ENCODE data around the gene EAPP.

- no peak for TF ChIP-seq POLR2A (IDR thresholded peaks at IDR 0.05; ENCODE audit: low read depth, low read length)
- no peak for TF ChIP-seq CTCF (conservative IDR thresholded peaks at IDR 0.05; ENCODE audit: low read depth, low read length)
- no peak for TF ChIP-seq RAD21 (IDR thresholded peaks at IDR 0.05; ENCODE audit: low read length)
- TF ChIP-seq SMC3 (IDR thresholded peaks at IDR 0.05; ENCODE audit: low read depth, low read length), result no peak
- TF ChIP-seq MAFK (IDR thresholded peaks at IDR 0.05; ENCODE audit: low read depth, low read length), result no peak
- TF ChIP-seq CEBPB (IDR thresholded peaks at IDR 0.05; ENCODE audit: low read depth, low read length), result no peak
- no peak for TF ChIP-seq USF2 (IDR thresholded peaks at IDR 0.05; ENCODE audit: low read depth, low read length)
- TF ChIP-seq BHLHE40 (IDR thresholded peaks at IDR 0.05; ENCODE audit: low read depth, low read length), result no peak
- no peak for TF ChIP-seq FOS (IDR thresholded peaks at IDR 0.05; ENCODE audit: low read depth, low read length)
- no peak for TF ChIP-seq CHD1 (IDR thresholded peaks at IDR 0.05; ENCODE audit: low read depth, low read length)
- TF ChIP-seq RFX5 (IDR thresholded peaks at IDR 0.05; ENCODE audit: low read depth, low read length), result no peak
- no peak for TF ChIP-seq ELK1 (IDR thresholded peaks at IDR 0.05; ENCODE audit: borderline replicate concordance, low read depth, low read length)
These were observed 57.0 kb downstream of the EAPP start for GRCh38 chr14:34482463-34482862.

Measured in IMR-90 (cell line).